GM21737 (cell line): Measurements from ENCODE around the gene CEP63.

Source experiments
- ATAC-seq: cut with Tn5 transposase; IDR thresholded peaks from one replicate; pipeline ENCODE4 v1.9.1; 2021; ENCODE audit warnings: mild to moderate bottlenecking, moderate library complexity; ENCODE audit not compliant: unreplicated experiment

Gene CEP63

DNA sequence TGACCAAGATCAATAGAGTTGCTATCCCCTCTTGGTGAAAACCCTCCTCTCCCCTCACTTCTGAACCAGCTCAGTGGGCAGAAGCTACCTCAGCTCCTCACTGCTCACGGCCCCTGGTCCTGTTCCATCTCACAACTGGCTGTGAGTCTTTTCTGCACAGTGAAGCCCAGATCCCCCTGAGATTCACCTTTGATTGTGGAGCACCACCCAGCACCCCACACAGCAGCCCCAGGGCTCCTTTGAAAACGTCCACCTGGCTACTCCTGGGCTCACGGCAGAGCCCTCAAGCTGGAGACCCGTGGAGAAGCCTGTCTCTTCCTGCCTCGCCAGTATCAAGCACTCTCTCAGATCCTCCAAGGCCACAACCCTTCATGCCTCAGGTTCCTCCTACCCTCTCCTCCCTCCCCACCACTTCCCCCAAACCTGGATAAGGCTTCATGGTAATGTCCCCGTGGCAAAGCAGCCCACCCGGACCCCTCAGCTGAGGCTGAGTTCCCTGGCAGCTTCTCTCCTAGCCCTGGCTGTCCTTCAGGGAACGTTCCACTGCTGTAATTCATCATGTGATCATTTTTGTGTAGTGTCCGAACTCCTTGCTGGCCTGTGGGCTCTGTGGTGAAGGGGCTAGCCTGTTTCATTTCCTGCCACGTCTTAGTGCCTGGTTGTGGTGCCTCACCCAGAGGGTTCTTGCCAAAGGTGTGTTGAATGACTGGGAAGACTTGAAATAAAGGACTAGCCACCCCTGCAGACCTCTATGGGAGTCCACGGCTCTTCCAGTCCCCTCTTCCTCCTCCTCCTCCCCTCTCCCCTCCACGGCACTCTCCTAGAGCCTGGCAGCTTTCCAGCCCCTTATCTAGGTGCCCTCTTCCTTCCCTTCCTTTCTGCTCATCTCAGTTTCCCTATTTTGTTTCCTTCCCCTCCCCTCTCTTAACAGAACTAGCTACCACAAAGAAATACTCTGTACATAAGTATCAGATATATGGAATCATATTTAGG, 120.5 kb downstream of the CEP63 start:
- no peak for ATAC-seq

- no peak for ATAC-seq
Observed at GRCh38 chr3:134607054-134608022, 121.5 kb downstream of the CEP63 start.

DNA sequence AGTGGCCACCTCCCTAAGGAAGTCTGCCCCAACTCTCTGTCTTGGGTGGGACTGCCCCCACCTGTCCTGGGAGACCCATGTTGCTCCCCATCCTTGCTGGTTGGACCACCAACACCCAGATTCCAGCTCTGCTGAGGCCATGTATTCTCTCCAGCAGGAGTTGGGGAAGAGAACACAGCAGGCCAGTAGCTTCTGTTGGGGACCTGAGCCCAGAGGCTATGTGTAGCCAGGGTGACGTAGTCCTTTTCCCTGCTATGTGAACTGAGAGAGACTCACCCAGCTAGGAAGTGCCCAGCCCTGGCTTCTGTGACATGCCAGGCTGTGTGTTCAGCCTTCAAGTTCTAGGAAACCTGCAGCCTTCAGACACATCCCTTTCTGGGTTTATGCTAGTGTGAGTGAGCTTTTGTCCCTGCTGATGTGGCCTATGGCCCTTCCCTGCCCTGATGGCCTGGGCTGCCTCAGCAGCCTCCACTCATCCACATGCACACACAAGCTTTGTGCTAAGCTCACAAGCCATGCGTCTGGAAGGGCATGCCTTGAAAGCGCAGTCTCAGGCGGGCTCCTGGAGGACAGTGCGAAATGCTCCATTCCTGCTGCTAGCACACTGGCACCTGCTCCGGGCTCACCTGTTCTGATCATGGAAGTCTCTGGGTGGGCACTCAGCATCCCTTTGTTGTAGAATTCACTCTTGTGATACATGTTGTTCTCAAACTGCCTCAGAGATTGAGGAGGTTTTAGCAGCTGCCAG, 122.3 kb downstream of the CEP63 start:
- ATAC-seq: no peak

DNA sequence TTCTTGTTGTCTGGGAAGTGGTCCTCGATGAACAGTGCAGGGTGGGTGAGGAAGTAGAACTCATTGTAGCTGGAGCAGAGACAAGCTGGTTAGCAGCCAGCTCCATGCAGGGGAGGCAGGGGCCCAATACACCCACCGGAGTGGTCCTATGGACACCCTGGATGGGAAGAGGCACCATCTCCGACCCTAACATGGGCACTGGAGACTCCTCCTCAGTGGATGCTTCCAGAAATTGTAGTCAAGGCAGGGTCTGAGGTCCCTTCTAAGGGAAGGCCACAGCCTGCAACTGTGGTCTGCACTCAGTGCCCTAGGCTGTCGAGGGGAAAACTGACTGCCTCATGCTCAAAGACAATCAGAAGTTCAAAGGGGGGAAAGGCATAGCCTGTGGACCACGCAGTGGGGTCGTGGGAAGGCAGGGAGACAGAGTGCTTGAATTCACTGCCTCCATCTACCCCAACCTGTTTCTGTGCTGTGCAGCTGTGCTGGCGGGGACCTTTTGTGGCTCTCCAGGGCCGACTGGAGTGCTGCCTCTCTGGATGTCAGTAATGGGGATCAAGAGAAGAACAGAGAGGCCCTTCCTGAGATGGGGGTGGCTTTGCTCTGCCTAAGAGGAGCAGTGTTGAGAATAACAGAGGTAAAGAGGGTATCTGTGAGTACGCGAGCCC, 123.0 kb downstream of the CEP63 start:
- ATAC-seq: no peak

- ATAC-seq: no peak
Observed at GRCh38 chr3:134609821-134610431, 124.1 kb downstream of the CEP63 start.

- no peak for ATAC-seq
Observed at GRCh38 chr3:134610432-134611385, 124.9 kb downstream of the CEP63 start.

GRCh38 chr3:134611516-134611915, 125.7 kb downstream of the CEP63 start:
- no peak for ATAC-seq

DNA sequence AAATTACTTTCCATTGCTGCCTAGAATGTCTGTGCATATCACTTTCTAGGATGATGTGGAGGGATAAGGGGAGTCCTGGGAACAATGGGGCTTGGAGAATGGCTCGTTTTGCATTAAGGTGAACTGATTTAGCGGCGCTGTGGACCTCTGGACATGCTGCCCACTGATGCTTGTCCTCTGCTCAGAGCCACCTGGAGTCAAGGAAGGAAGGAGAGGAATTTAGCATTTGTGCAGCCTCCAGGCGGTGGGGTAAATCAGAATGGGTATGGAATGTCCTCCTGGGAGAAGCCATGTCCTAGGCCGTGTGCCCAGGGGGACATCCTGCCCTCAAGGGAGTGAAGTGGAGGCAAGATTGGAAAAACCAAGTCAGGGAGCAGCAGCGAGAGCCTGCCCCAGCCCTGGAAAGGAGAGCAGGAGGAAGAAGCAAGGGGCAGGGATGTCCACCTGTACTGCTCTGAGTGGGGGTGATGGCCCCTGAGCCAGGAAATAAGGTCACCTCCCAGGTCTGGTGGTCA, 127.2 kb downstream of the CEP63 start:
- no peak for ATAC-seq

DNA sequence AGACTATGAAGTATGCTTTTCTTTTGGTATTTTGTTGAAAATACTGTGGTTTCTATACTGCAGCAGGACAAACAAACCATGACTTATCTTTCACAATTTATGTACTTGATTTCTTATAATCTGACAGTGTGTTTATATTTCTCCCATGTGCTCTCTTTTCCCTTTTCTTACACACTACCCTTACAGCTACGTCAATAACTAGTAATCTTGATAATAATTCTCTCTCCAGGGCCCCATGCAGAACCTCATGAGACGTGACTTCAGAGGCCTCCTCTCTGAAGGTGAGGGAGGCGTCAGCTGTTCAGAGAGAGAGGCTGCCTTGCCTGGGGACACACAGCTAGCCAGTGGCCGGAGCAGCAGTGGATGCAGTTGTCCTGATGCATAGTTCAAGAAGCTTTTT, 129.1 kb downstream of the CEP63 start:
- ATAC-seq: no peak

DNA sequence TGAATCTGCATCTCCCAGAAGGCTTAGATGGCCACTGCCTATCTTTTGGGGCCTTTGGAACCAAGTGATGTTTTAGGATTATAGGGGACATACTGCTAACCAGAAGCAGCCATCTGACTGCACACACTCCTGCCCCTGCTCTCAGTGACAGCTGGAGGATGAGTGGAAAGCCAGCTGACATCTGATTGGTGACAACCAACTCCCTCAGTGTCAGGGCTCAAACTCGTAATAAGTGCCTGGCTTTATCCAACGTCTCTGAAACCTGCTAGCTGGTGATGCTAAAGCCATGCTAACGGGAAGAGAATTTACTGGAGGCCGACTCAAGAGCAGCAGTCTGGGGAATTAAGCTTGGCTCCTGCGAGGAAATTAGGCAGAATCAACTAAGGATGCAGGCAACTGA, 129.9 kb downstream of the CEP63 start:
- no peak for ATAC-seq

DNA sequence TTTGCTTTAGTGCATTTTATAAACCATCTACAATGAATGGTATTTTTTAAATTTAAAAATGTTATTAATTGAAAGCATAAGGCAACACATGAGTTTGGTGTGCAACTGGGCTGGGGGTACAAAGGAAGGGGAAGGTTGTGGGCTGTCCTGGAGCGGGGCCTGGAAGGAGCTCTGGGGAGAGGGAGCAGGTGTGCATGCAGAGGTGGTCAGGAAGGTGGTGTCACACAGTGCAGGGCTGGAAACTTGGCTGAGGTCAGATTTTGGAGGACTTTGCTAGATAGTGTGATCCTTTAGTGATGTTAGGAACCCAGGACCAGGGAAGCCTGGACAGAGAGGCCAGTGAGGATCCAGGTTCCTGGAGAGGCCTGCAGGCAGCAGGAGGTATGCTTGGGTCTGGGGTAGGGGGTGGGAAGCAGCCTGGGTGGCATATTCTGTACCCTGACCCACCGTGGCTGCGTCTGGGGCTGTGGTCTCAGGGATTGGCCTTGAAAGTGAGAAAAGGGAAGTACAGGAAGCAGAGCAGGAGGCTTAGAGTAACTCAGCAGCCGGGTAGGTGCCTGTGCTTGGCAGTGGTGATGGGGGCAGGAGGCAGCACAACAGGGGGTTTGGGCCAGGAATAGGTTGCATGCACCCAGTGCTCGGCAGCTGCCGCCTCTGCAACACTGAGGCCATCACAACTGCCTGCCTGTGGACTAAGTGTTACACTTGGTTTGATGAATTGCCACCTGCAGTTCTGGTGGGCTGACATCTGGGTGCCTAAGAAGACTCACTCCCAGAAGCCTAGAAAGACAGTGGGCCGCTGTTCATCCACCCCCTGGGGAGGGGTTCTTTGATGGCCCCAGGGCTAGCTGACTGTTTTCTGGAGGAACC, 132.0 kb downstream of the CEP63 start:
- no peak for ATAC-seq

DNA sequence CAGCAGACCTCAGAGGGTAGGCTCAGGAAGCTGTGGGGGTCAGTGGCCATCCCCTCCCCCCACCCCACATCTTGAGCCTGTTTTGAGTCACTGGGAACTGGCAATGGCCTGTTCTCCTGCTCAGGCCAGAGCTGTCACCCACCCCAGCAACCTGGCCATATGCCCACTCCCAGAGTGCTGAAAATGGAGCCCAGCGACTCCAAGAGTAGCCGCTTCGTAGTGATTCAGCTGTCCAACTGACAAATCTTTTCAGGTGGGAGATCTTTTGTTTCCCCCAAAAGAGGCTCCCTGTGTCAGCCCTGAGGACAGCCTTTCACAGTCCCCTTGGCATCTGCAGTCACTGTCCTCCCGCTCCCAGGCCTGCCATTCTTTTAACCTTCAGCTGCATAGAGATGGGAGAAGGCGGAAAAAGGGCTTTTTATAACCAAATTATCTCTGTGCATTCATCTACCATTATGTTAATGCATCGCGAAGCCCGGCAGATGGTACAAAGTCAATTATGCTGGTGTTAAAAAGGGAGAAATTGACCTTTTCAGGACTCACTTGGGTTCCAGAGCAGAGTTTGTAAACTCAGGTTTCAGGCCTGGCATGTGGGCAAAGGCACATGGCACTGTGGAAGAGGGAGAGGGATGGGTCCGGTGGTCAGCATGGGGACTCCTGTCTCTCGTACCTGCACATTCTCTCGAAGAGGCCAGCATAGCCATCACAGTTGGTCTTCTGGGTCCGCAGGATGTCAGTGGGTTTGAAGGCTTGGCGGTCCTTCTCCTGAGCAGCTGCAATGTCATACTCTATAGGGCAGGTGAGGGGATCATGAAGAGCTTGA, 132.8 kb downstream of the CEP63 start:
- no peak for ATAC-seq

- ATAC-seq: no peak
Observed at GRCh38 chr3:134619301-134619615, 133.4 kb downstream of the CEP63 start.

- no peak for ATAC-seq
Observed at GRCh38 chr3:134619884-134620445, 134.1 kb downstream of the CEP63 start.

DNA sequence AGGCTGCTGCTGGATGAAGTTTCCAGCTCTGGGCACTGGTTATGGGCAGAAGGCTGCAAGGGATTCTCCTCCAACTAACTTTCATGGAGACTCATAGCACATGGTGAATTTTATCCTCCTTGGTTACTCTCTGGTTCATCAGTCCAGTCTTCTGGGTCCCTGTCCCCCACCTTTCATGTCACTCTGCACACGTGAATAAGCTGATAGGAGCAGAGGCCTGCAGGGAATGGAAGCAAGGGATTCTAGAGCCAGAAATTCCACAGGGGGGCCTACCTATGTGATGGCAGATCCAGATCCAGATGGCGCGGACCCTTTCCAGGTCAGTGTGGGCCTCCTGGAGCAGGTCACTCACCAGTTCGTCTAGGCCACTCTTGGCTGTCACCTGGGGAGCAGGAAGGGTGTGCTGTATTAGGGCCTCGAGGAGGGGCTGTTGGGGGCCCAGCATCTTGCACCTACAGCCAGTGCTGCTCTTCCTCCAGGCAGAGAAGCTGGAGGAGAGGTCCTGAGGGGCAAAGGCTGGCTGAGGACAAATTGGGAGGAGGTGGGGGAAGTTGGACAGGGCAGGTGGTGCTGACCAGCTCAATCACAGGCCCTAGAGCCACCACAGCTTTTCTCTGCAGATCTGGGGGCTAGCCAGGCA, 134.7 kb downstream of the CEP63 start:
- ATAC-seq: no peak

GRCh38 chr3:134621854-134622253, 136.0 kb downstream of the CEP63 start:
- ATAC-seq: no peak
